ENCODE measurements around the gene CDH13. TPM values are rescaled to one million over a fixed set of nuclear protein-coding genes. Genes with fewer than 3 reads are reported as not detected.

CDH13 gene
- total and polyA plus RNA-seq, 4 donors = 58.9 to 265 (median 158) TPM

DNA sequence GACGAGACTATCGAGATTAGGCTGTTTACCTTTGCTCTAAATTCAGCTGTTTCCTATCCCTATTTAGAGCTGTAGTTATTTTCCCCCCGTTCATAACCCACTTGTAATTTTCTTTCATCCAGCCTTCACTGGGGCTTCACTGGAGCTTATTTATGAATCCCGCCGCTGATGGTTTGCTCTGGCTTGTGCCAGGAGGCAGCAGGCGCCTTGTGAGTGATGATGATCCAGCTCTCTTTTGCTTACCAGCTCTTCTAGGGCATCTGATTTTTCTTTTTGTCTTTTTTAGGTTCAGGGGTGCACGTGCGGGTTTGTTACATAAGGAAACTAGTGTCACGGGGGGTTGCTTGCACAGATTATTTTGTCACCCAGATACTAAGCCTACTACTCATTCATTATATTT is 37.4 kb upstream of the CDH13 start:
- 65 to 75% methylated on average over 9 of the region's 9 CpGs for WGBS, 2 donors
- ATAC-seq (ENCODE audit: low FRiP score) (no peak), DNase-seq (no peak)
- Histone ChIP-seq H3K27me3 (ENCODE audit: control insufficient read depth in 1 of 2, insufficient read depth in 2 of 2, low read length in 1 of 2) (no peaks in the 10 kb centered on the region), H3K9me3 (ENCODE audit: control insufficient read depth, low read length) (no peaks in the 10 kb centered on the region), H3K36me3 (ENCODE audit: control insufficient read depth in 1 of 2, insufficient read depth in 2 of 2, low read length in 1 of 2) (no peaks in the 10 kb centered on the region), H3K4me3 (ENCODE audit: low read length in 2 of 2) (no peak overlapping the region), H3K27ac (ENCODE audit: low read depth in 1 of 2, low read length in 2 of 2) (no peak overlapping the region), H3K4me1 (ENCODE audit: control insufficient read depth in 1 of 2, insufficient read depth in 2 of 2, low read length in 2 of 2) (no peaks in the 10 kb centered on the region)
- intact Hi-C loops (cut with DNase I) = loop anchor here in 1 of 2 donors (10.0 kb wide), 1 partner anchor 325 kb away; no protein-coding TSS in a partner anchor

- no peaks in the 10 kb centered on the region for H3K9me3 ChIP-seq (ENCODE audit: control insufficient read depth, low read length)
- no peaks in the 10 kb centered on the region for H3K36me3 ChIP-seq (ENCODE audit: control insufficient read depth in 1 of 2, insufficient read depth in 2 of 2, low read length in 1 of 2)
- H3K27ac ChIP-seq (ENCODE audit: low read depth in 1 of 2, low read length in 2 of 2) = no peak overlapping the region
- WGBS, 2 donors = 74 to 80% methylated on average over 4 of the region's 4 CpGs
- no peaks in the 10 kb centered on the region for H3K4me1 ChIP-seq (ENCODE audit: control insufficient read depth in 1 of 2, insufficient read depth in 2 of 2, low read length in 2 of 2)
- no peak for ATAC-seq (ENCODE audit: low FRiP score)
- no peak for DNase-seq
- no peaks in the 10 kb centered on the region for H3K27me3 ChIP-seq (ENCODE audit: control insufficient read depth in 1 of 2, insufficient read depth in 2 of 2, low read length in 1 of 2)
- no peak overlapping the region for H3K4me3 ChIP-seq (ENCODE audit: low read length in 2 of 2)
- intact Hi-C loops (cut with DNase I) = no loop called here
Observed at GRCh38 chr16:82594114-82594513, 32.7 kb upstream of the CDH13 start.

GRCh38 chr16:82598771-82599170 is 28.0 kb upstream of the CDH13 start:
- ATAC-seq (ENCODE audit: low FRiP score) (no peak), DNase-seq (no peak)
- H3K4me3 ChIP-seq (ENCODE audit: low read length in 2 of 2) = no peak overlapping the region
- no peaks in the 10 kb centered on the region for H3K4me1 ChIP-seq (ENCODE audit: control insufficient read depth in 1 of 2, insufficient read depth in 2 of 2, low read length in 2 of 2)
- H3K36me3 ChIP-seq (ENCODE audit: control insufficient read depth in 1 of 2, insufficient read depth in 2 of 2, low read length in 1 of 2) = no peaks in the 10 kb centered on the region
- peaks cover 2% of the 10 kb centered on the region for H3K9me3 ChIP-seq (ENCODE audit: control insufficient read depth, low read length)
- WGBS, 2 donors = 57 to 69% methylated on average over 2 of the region's 2 CpGs
- H3K27ac ChIP-seq (ENCODE audit: low read depth in 1 of 2, low read length in 2 of 2) = no peak overlapping the region
- intact Hi-C loops (cut with DNase I) = no loop called here
- H3K27me3 ChIP-seq (ENCODE audit: control insufficient read depth in 1 of 2, insufficient read depth in 2 of 2, low read length in 1 of 2) = no peaks in the 10 kb centered on the region

DNA sequence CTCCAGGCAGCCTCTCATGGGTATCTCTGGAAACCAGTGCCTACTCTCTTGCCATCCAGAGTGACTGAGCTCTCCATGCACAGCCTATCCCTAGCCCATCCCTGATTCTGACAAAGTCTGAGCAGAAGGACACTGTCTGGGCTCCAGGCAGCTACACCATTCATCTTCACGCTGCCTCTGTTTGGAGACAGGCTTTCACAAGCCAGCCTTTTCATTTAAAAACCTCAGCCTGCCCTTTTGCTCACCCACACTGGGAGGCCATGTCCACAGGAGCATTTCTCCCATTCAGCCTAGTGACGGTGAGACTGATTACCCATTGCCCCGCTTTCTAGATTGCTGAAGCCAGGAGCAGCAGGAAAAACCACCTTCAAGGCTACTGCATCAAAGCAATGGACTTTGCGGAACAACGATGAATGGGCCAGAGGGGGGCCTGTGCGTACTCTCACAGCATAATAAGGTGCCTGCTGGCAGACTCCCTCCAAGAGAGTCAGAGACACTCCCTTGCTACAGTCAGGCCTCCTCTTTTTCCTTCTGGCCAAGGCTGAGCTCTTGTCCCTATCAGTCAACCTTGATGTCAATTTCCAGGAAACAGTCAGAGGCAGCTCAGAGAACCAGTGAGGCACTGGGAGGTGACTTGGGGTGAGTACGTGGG is 24.7 kb upstream of the CDH13 start:
- no peaks in the 10 kb centered on the region for H3K27me3 ChIP-seq (ENCODE audit: control insufficient read depth in 1 of 2, insufficient read depth in 2 of 2, low read length in 1 of 2)
- intact Hi-C loops (cut with DNase I) = loop anchor here (5.0 to 10.0 kb wide), 3 partner anchors 463 to 843 kb away; no protein-coding TSS in a partner anchor
- no peaks in the 10 kb centered on the region for H3K36me3 ChIP-seq (ENCODE audit: control insufficient read depth in 1 of 2, insufficient read depth in 2 of 2, low read length in 1 of 2)
- no peak overlapping the region for H3K27ac ChIP-seq (ENCODE audit: low read depth in 1 of 2, low read length in 2 of 2)
- H3K4me1 ChIP-seq (ENCODE audit: control insufficient read depth in 1 of 2, insufficient read depth in 2 of 2, low read length in 2 of 2) = no peaks in the 10 kb centered on the region
- 80 to 83% methylated on average over 7 of the region's 7 CpGs for WGBS, 2 donors
- H3K4me3 ChIP-seq (ENCODE audit: low read length in 2 of 2) = no peak overlapping the region
- peaks cover 2% of the 10 kb centered on the region for H3K9me3 ChIP-seq (ENCODE audit: control insufficient read depth, low read length)
- ATAC-seq (ENCODE audit: low FRiP score) (no peak), DNase-seq (no peak)

- peak; percentile 60 to 78 for DNase-seq
- Histone ChIP-seq H3K9me3 (ENCODE audit: control insufficient read depth, low read length) (peaks cover 2% of the 10 kb centered on the region), H3K4me3 (ENCODE audit: low read length in 2 of 2) (no peak overlapping the region), H3K36me3 (ENCODE audit: control insufficient read depth in 1 of 2, insufficient read depth in 2 of 2, low read length in 1 of 2) (no peaks in the 10 kb centered on the region), H3K27me3 (ENCODE audit: control insufficient read depth in 1 of 2, insufficient read depth in 2 of 2, low read length in 1 of 2) (no peaks in the 10 kb centered on the region), H3K4me1 (ENCODE audit: control insufficient read depth in 1 of 2, insufficient read depth in 2 of 2, low read length in 2 of 2) (no peaks in the 10 kb centered on the region), H3K27ac (ENCODE audit: low read depth in 1 of 2, low read length in 2 of 2) (no peak overlapping the region)
- WGBS, 2 donors = 14 to 20% methylated on average over 5 of the region's 5 CpGs
- intact Hi-C loops (cut with DNase I) = loop anchor here (5.0 to 10.0 kb wide), 3 partner anchors 461 to 841 kb away; no protein-coding TSS in a partner anchor
- peak; percentile 51 for ATAC-seq (ENCODE audit: low FRiP score)
Observed at GRCh38 chr16:82603784-82604411, 22.9 kb upstream of the CDH13 start.

DNA sequence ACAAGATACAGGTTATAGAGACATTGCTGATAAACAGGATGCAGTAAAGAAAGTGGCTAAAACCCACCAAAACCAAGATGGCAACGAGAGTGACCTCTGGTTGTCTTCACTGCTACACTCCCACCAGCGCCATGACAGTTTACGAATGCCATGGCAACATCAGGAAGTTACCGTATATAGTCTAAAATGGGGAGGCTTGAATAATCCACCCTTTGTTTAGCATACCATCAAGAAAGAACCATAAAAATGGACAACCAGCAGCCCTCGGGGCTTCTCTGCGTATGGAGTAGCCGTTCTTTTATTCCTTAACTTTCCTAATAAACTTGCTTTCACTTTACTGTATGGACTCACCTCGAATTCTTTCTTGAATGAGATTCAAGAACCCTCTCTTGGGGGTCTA is 21.7 kb upstream of the CDH13 start:
- H3K36me3 ChIP-seq (ENCODE audit: control insufficient read depth in 1 of 2, insufficient read depth in 2 of 2, low read length in 1 of 2) = no peaks in the 10 kb centered on the region
- no peak overlapping the region for H3K27ac ChIP-seq (ENCODE audit: low read depth in 1 of 2, low read length in 2 of 2)
- intact Hi-C loops (cut with DNase I) = loop anchor here (10.0 kb wide), 2 partner anchors 460 to 840 kb away; no protein-coding TSS in a partner anchor
- 95 to 99% methylated on average over 8 of the region's 8 CpGs for WGBS, 2 donors
- no peak overlapping the region for H3K4me3 ChIP-seq (ENCODE audit: low read length in 2 of 2)
- no peaks in the 10 kb centered on the region for H3K4me1 ChIP-seq (ENCODE audit: control insufficient read depth in 1 of 2, insufficient read depth in 2 of 2, low read length in 2 of 2)
- ATAC-seq (ENCODE audit: low FRiP score) = no peak
- no peak for DNase-seq
- H3K9me3 ChIP-seq (ENCODE audit: control insufficient read depth, low read length) = peaks cover 2% of the 10 kb centered on the region
- no peaks in the 10 kb centered on the region for H3K27me3 ChIP-seq (ENCODE audit: control insufficient read depth in 1 of 2, insufficient read depth in 2 of 2, low read length in 1 of 2)

DNA sequence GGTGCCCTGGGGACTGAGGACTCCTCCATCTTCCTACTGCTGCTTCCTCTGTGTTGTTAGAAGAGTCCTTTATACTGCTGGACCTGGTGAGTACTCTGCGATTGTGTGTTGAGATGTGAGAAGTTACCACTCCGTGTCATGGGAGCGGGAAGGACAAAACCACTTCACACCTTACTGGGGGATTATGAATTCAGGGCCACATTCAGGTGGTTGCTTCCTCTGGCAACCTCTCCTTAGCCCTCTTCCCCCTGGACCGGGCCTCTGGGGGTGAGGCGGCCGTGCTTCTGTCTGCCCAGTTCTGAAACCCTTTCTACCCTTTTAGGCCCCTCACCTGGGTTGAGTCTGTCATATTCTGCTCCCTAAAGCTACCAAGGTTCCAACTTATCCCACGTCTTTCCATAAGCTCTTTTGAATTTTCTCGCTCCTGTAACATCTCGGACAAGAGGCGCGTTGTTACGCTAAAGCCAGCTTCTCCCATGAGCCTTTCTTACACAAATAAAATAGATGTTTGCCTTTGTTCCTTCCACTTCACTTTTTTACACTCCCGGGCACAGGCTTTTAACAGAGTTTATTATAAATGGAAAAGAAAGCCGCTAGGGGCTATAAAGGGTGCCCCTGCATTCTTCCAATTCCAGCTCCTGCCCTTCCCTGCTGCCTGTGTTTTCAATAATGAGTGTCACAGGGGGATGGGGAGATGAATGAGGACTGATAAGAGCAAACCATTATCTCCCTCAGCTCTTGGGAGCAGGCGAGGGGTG is 20.7 kb upstream of the CDH13 start:
- intact Hi-C loops (cut with DNase I) = loop anchor here (10.0 kb wide), 2 partner anchors 459 to 839 kb away; no protein-coding TSS in a partner anchor
- Histone ChIP-seq H3K36me3 (ENCODE audit: control insufficient read depth in 1 of 2, insufficient read depth in 2 of 2, low read length in 1 of 2) (no peaks in the 10 kb centered on the region), H3K4me3 (ENCODE audit: low read length in 2 of 2) (no peak overlapping the region), H3K4me1 (ENCODE audit: control insufficient read depth in 1 of 2, insufficient read depth in 2 of 2, low read length in 2 of 2) (no peaks in the 10 kb centered on the region), H3K27me3 (ENCODE audit: control insufficient read depth in 1 of 2, insufficient read depth in 2 of 2, low read length in 1 of 2) (no peaks in the 10 kb centered on the region), H3K9me3 (ENCODE audit: control insufficient read depth, low read length) (no peaks in the 10 kb centered on the region), H3K27ac (ENCODE audit: low read depth in 1 of 2, low read length in 2 of 2) (no peak overlapping the region)
- DNase-seq (no peak), ATAC-seq (ENCODE audit: low FRiP score) (no peak)
- 75 to 78% methylated on average over 15 of the region's 15 CpGs for WGBS, 2 donors

DNA sequence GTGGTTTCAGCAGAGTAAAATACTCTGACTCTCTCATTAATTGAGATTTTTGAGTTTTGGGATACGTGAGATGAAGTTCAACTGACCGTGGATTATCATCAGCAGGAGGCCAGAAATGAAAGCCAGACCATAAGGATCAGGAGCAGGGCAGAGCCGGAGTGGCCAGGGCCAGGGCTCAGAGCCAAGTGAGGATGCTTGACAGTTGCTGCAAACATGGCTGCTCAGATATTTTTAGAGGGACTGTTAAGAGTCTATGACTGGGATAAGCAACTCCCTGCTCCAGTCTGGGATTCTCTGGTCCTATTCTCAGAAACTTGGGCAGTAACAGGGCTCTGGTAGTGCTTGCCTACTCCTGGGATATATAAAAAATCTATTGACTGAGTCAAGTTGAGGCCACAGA is 17.6 kb upstream of the CDH13 start:
- no peak overlapping the region for H3K4me3 ChIP-seq (ENCODE audit: low read length in 2 of 2)
- no peak for DNase-seq
- no peaks in the 10 kb centered on the region for H3K36me3 ChIP-seq (ENCODE audit: control insufficient read depth in 1 of 2, insufficient read depth in 2 of 2, low read length in 1 of 2)
- WGBS, 2 donors = 72 to 74% methylated on average over 3 of the region's 3 CpGs
- H3K9me3 ChIP-seq (ENCODE audit: control insufficient read depth, low read length) = no peaks in the 10 kb centered on the region
- H3K4me1 ChIP-seq (ENCODE audit: control insufficient read depth in 1 of 2, insufficient read depth in 2 of 2, low read length in 2 of 2) = no peaks in the 10 kb centered on the region
- H3K27ac ChIP-seq (ENCODE audit: low read depth in 1 of 2, low read length in 2 of 2) = no peak overlapping the region
- H3K27me3 ChIP-seq (ENCODE audit: control insufficient read depth in 1 of 2, insufficient read depth in 2 of 2, low read length in 1 of 2) = no peaks in the 10 kb centered on the region
- intact Hi-C loops (cut with DNase I) = loop anchor here (10.0 kb wide), 2 partner anchors 456 to 836 kb away; no protein-coding TSS in a partner anchor
- no peak for ATAC-seq (ENCODE audit: low FRiP score)
